ENCODE measurements around the gene UQCC5.

Gene UQCC5

GRCh38 chr3:52536369-52537164, at the start of gene UQCC5:
Gene UQCC5 (plus strand): TSS chr3:52536605. CDS start chr3:52536756, 151 bp downstream.
- DNase-seq, result peak; percentile 93 to 96

GRCh38 chr3:52487050-52487787, 49.2 kb upstream of the UQCC5 start:
- DNase-seq, result no peak

GRCh38 chr3:52487788-52488691, 48.4 kb upstream of the UQCC5 start:
- DNase-seq, result no peak

GRCh38 chr3:52488746-52489145, 47.7 kb upstream of the UQCC5 start:
- no peak for DNase-seq

- DNase-seq, result no peak
Observed at GRCh38 chr3:52489453-52489852, 47.0 kb upstream of the UQCC5 start.

- no peak for DNase-seq
Observed at GRCh38 chr3:52490035-52490938, 46.1 kb upstream of the UQCC5 start.

- DNase-seq, result peak in 1 of 2 donors; percentile 23
Observed at GRCh38 chr3:52490939-52491526, 45.4 kb upstream of the UQCC5 start.

- no peak for DNase-seq
Observed at GRCh38 chr3:52492059-52492458, 44.3 kb upstream of the UQCC5 start.

GRCh38 chr3:52493232-52494017, 43.0 kb upstream of the UQCC5 start:
- DNase-seq, result no peak

GRCh38 chr3:52494445-52494844, 42.0 kb upstream of the UQCC5 start:
- DNase-seq, result no peak

GRCh38 chr3:52494886-52495495, 41.4 kb upstream of the UQCC5 start, which contains the start of gene STAB1:
Gene STAB1 (plus strand): TSS chr3:52495338. CDS start chr3:52495414, 76 bp downstream.
- DNase-seq, result no peak

GRCh38 chr3:52495777-52496602, 40.4 kb upstream of the UQCC5 start:
- DNase-seq, result no peak

GRCh38 chr3:52498137-52499054, 38.0 kb upstream of the UQCC5 start:
- peak; percentile 41 to 58 for DNase-seq

GRCh38 chr3:52501046-52501445, 35.4 kb upstream of the UQCC5 start:
- DNase-seq, result no peak

GRCh38 chr3:52502001-52502400, 34.4 kb upstream of the UQCC5 start:
- DNase-seq, result no peak

- no peak for DNase-seq
Observed at GRCh38 chr3:52502808-52503350, 33.5 kb upstream of the UQCC5 start.

GRCh38 chr3:52503788-52504424, 32.5 kb upstream of the UQCC5 start:
- DNase-seq, result no peak

Data from hippocampal formation (tissue), 2 donors.